Glutamatergic neuron (in vitro differentiated cells): ENCODE results near the gene MEP1A. TPM values are rescaled to one million over a fixed set of nuclear protein-coding genes. Genes with fewer than 3 reads are reported as not detected.
"Not testable (repeated sequence)": the region's sequence is repeated elsewhere in the genome, so short reads cannot be mapped to it uniquely, and the experiment has no call there.

Experiments
- DNase-seq: peaks from one replicate; pipeline ENCODE4 v3.0.0; 2022
- H3K27ac Mint-ChIP-seq: one replicate; pipeline ENCODE4 v1.8.0; 2020; ENCODE audit warnings: mild to moderate bottlenecking, mixed read lengths, inconsistent platforms; ENCODE audit not compliant: unreplicated experiment
- H3K27me3 Mint-ChIP-seq: one replicate; pipeline ENCODE4 v1.8.0; 2020; ENCODE audit warnings: mild to moderate bottlenecking, moderate library complexity, mixed read lengths, inconsistent platforms; ENCODE audit not compliant: unreplicated experiment
- H3K36me3 Mint-ChIP-seq: one replicate; pipeline ENCODE4 v1.8.0; 2020; ENCODE audit warnings: mild to moderate bottlenecking, mixed read lengths, inconsistent platforms; ENCODE audit not compliant: unreplicated experiment
- H3K4me1 Mint-ChIP-seq: one replicate; pipeline ENCODE4 v1.8.0; 2020; ENCODE audit warnings: mild to moderate bottlenecking, low read depth, mixed read lengths, inconsistent platforms; ENCODE audit not compliant: unreplicated experiment
- H3K4me3 Mint-ChIP-seq: one replicate; pipeline ENCODE4 v1.8.0; 2020; ENCODE audit warnings: mild to moderate bottlenecking, mixed read lengths, inconsistent platforms; ENCODE audit not compliant: unreplicated experiment
- H3K9me3 Mint-ChIP-seq: one replicate; pipeline ENCODE4 v1.8.0; 2020; ENCODE audit warnings: mild to moderate bottlenecking, moderate library complexity, mixed read lengths, inconsistent platforms; ENCODE audit not compliant: unreplicated experiment
- total RNA-seq: library from RNA; stranded (reverse); fragmentation: NEBNext Ultra II Directional; extraction: Animal tissue kit (Norgen Biotek cat#: 25700); gene quantifications from one replicate; pipeline ENCODE4 v1.2.1, GENCODE V29; 2021; ENCODE audit not compliant: unreplicated experiment
- TF ChIP-seq, protein P1 (sequence below): fragments of 200-600 bp; sonication (generic); IDR thresholded peaks from one replicate; pipeline ENCODE4 v1.5.0; 2021; ENCODE audit not compliant: partially characterized antibody, unreplicated experiment

The MEP1A gene
- total RNA-seq, 1 donor from 2014 or later = not detected

DNA sequence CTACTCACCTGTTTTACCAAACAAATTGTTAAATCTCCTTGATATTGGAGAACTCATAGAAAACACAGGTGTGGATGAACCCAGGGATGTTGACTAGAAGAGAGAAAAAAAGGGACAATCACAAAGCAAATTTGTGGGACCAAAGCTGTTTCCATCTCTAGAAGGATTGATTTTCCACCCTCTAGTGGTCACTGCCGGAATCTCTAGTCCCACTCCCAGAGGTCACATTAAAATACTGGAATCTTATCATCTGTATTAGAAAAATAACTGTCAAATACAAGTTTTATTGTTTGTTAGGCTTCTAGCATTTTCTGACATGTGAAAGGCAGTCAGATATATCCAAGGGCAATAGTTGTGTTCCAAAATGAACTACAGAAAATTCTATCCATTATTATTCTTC, 62.8 kb downstream of the MEP1A start:
- not testable (repeated sequence) for H3K4me1 Mint-ChIP-seq, H3K27ac Mint-ChIP-seq, H3K36me3 Mint-ChIP-seq, H3K9me3 Mint-ChIP-seq, H3K27me3 Mint-ChIP-seq, H3K4me3 Mint-ChIP-seq
- peak; percentile 53 for DNase-seq
- TF ChIP-seq, protein P1, sequence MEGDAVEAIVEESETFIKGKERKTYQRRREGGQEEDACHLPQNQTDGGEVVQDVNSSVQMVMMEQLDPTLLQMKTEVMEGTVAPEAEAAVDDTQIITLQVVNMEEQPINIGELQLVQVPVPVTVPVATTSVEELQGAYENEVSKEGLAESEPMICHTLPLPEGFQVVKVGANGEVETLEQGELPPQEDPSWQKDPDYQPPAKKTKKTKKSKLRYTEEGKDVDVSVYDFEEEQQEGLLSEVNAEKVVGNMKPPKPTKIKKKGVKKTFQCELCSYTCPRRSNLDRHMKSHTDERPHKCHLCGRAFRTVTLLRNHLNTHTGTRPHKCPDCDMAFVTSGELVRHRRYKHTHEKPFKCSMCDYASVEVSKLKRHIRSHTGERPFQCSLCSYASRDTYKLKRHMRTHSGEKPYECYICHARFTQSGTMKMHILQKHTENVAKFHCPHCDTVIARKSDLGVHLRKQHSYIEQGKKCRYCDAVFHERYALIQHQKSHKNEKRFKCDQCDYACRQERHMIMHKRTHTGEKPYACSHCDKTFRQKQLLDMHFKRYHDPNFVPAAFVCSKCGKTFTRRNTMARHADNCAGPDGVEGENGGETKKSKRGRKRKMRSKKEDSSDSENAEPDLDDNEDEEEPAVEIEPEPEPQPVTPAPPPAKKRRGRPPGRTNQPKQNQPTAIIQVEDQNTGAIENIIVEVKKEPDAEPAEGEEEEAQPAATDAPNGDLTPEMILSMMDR = peak; percentile 86

DNA sequence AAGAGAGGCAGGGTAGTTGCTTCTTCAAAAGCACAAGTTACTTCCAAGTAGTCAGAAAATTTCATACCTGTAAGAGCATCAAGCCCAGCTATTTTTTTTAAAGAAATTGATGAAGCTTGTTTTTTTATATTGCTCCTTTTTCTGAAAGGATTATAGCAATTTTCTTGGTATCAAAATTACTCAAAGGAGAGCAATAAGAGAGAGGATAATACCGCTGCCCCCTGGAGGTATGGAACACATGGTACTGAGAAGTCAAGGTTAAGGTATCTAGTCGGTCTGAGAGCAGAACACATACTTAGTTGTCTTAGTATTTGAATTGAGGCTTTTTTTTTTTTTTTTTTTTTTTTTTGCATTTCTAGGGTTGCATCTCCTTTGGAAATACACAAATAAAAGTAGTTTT, 69.2 kb downstream of the MEP1A start:
- no peaks in the 10 kb centered on the region for H3K4me1 Mint-ChIP-seq
- no peak for DNase-seq
- no peaks in the 10 kb centered on the region for H3K9me3 Mint-ChIP-seq
- no peaks in the 10 kb centered on the region for H3K27me3 Mint-ChIP-seq
- TF ChIP-seq, protein P1 = no peak
- no peak overlapping the region for H3K4me3 Mint-ChIP-seq
- H3K27ac Mint-ChIP-seq = no peak overlapping the region
- no peaks in the 10 kb centered on the region for H3K36me3 Mint-ChIP-seq

DNA sequence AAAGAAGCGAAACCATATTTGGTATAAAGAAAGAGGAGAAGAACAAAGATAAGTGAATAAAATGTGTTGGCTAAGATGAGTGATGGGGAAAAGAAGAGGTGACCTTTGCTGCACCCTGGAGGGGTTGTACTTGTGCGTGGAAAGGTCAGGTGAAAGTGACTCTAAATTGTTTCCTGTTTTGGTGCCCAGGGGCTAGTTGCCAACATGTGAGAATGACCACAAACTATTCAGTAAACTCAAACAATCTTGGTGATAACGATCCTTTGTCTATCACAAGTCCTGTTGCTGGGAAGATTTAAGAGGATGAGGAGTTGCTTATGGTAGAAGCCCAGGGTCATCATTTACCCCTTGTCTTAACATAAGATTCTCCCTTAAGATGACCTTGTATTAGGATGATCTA, 70.6 kb downstream of the MEP1A start:
- no peak overlapping the region for H3K27ac Mint-ChIP-seq
- H3K27me3 Mint-ChIP-seq = no peaks in the 10 kb centered on the region
- H3K4me1 Mint-ChIP-seq = no peaks in the 10 kb centered on the region
- DNase-seq = no peak
- H3K4me3 Mint-ChIP-seq = no peak overlapping the region
- TF ChIP-seq, protein P1 = no peak
- H3K36me3 Mint-ChIP-seq = no peaks in the 10 kb centered on the region
- no peaks in the 10 kb centered on the region for H3K9me3 Mint-ChIP-seq

DNA sequence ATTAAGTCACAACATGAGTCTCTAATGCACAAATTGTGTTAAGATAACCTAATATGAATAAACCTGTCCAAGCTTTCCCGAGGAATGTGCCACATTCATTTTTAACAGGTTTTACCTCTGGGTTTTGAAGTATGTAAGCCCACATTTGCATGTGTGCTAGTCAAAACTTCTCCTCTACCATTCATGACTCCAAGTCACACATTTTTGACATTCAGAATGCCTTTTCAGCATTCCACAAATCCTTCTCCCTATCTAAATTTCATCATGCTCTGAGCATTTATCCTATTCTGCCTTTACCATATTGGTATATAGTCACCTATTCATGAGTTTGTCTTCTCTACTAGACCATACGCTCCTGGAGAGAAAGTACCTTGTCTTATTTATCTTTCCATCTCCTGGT, 72.0 kb downstream of the MEP1A start:
- no peak for DNase-seq
- no peaks in the 10 kb centered on the region for H3K4me1 Mint-ChIP-seq
- H3K27me3 Mint-ChIP-seq = no peaks in the 10 kb centered on the region
- no peak overlapping the region for H3K4me3 Mint-ChIP-seq
- no peak overlapping the region for H3K27ac Mint-ChIP-seq
- H3K9me3 Mint-ChIP-seq = no peaks in the 10 kb centered on the region
- TF ChIP-seq, protein P1 = no peak
- H3K36me3 Mint-ChIP-seq = no peaks in the 10 kb centered on the region

DNA sequence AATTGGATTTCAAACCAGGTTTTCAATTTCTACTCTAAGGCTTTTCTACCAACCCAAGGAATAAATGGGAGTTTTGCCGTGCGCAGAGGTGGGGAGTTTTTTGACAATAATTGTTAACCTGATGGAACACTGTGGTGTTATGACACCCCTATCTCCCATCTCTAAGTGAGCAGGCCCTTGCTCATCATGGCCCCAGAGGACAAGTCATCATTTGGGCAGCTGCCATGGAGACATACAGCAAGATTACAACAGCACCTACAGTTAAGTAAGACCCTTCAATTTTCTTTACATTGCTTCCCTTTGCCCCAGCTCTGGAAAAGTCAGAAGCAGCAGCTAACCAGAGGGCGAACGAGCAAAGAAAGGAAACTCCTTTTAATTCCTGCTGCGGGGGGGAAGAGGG, 74.2 kb downstream of the MEP1A start:
- Mint-ChIP-seq H3K9me3 (no peaks in the 10 kb centered on the region), H3K27me3 (no peaks in the 10 kb centered on the region), H3K4me3 (no peak overlapping the region)

More for the DNA sequence above, 74.2 kb downstream of the MEP1A start:
- TF ChIP-seq, protein P1 = no peak
- no peak for DNase-seq
- Mint-ChIP-seq H3K27ac (no peak overlapping the region), H3K4me1 (no peaks in the 10 kb centered on the region), H3K36me3 (no peaks in the 10 kb centered on the region)
